Muscle of leg (tissue), 16 donors: ENCODE results near the gene PAX6. TPM values are rescaled to one million over a fixed set of nuclear protein-coding genes. Genes with fewer than 3 reads are reported as not detected.

ENCODE experiments used
- DNase-seq: peaks from one replicate; pipeline ENCODE4 v3.0.0; 2013
- H3K27ac ChIP-seq: one replicate; pipeline ENCODE4 v1.5.1; 2013; ENCODE audit warnings: mild to moderate bottlenecking, low read length, control low read depth
- H3K27me3 ChIP-seq: one replicate; pipeline ENCODE4 v1.6.1; 2013; ENCODE audit warnings: low read length; ENCODE audit not compliant: control insufficient read depth, insufficient read depth
- H3K36me3 ChIP-seq: one replicate; pipeline ENCODE4 v1.6.1; 2013; ENCODE audit warnings: low read length; ENCODE audit not compliant: control insufficient read depth, insufficient read depth
- H3K4me1 ChIP-seq: one replicate; pipeline ENCODE4 v1.6.1; 2013; ENCODE audit warnings: low read length; ENCODE audit not compliant: control insufficient read depth, insufficient read depth
- H3K4me3 ChIP-seq: one replicate; pipeline ENCODE4 v1.5.1; 2013; ENCODE audit warnings: low read length, control low read depth
- H3K9me3 ChIP-seq: replicated peaks from 2 replicates; pipeline ENCODE4 v1.6.1; 2013; ENCODE audit warnings: low read depth, low read length; ENCODE audit not compliant: control insufficient read depth
- WGBS: methylation state at CpG from one replicate; pipeline ENCODE4 v1.1.5; 2013; ENCODE audit warnings: missing lambda C conversion rate; ENCODE audit not compliant: insufficient coverage; 5-methylcytosine and 5-hydroxymethylcytosine counted together
- long read RNA-seq, 11 donors: transcript quantifications; one replicate each; lab custom pipeline, GENCODE V29; 2026
- polyA plus RNA-seq, 8 donors: library from polyadenylated mRNA; unstranded; fragments of 120-200 nt; gene quantifications; one replicate each; pipeline versions ENCODE4 v1.2.1 to v1.2.3, GENCODE V29; 2013; ENCODE audit warnings: inconsistent platforms in 1 of 8, low replicate concordance in 1 of 8; ENCODE audit not compliant: insufficient read length in 8 of 8, insufficient read depth in 1 of 8
- total RNA-seq: library from RNA; stranded (reverse); fragments of 120-200 nt; gene quantifications from one replicate; pipeline ENCODE4 v1.2.4, GENCODE V29; 2013

The PAX6 gene
- total RNA-seq (0.27 TPM), polyA plus RNA-seq (under 1 TPM in 7 of 8 donors, not detected in 1; 0.15 to 0.65 (median 0.36) TPM)
- long read RNA-seq, donor 1 = 0 reads
- long read RNA-seq, donor 2 = 0 reads
- long read RNA-seq, donor 3 = 0 reads
- long read RNA-seq, donor 4 = 0 reads
- long read RNA-seq, donor 5 = 0 reads
- long read RNA-seq, donor 6 = 0 reads
- long read RNA-seq, donor 7 = 0 reads
- long read RNA-seq, donor 8 = 0 reads
- long read RNA-seq, donor 9 = 0 reads
- long read RNA-seq, donor 10 = 0 reads
- long read RNA-seq, donor 11 = 0 reads

GRCh38 chr11:31810779-31811647 is at the start of gene PAX6:
Gene PAX6, minus strand, starts transcription at chr11:31811322. Its CDS starts 4,911 bp downstream, at chr11:31806411.
- Histone ChIP-seq H3K27me3 (peaks cover 100% of the 10 kb centered on the region), H3K27ac (no peak within 1 kb of the TSS), H3K4me3 (peak within 1 kb of the TSS; percentile 27), H3K4me1 (peaks cover 68% of the 10 kb centered on the region), H3K36me3 (no peaks in the 10 kb centered on the region), H3K9me3 (no peaks in the 10 kb centered on the region)
- DNase-seq = peak; percentile 66
- 2% methylated on average over 40 of the region's 49 CpGs for WGBS

GRCh38 chr11:31860391-31860790 is 49.3 kb upstream of the PAX6 start:
- Histone ChIP-seq H3K27ac (no peak overlapping the region), H3K4me1 (no peaks in the 10 kb centered on the region), H3K4me3 (no peak overlapping the region), H3K36me3 (no peaks in the 10 kb centered on the region), H3K9me3 (no peaks in the 10 kb centered on the region), H3K27me3 (peaks cover 8% of the 10 kb centered on the region)
- DNase-seq = no peak

- Histone ChIP-seq H3K4me3 (no peak overlapping the region), H3K36me3 (no peaks in the 10 kb centered on the region), H3K27ac (no peak overlapping the region), H3K27me3 (peaks cover 4% of the 10 kb centered on the region), H3K9me3 (no peaks in the 10 kb centered on the region), H3K4me1 (no peaks in the 10 kb centered on the region)
- DNase-seq = no peak
Measured at GRCh38 chr11:31856248-31856647, 45.1 kb upstream of the PAX6 start.

GRCh38 chr11:31855466-31855865 is 44.3 kb upstream of the PAX6 start:
- WGBS = no CpG with 5 or more reads among the region's 1 CpG
- H3K9me3 ChIP-seq = no peaks in the 10 kb centered on the region
- H3K36me3 ChIP-seq = no peaks in the 10 kb centered on the region
- no peaks in the 10 kb centered on the region for H3K27me3 ChIP-seq
- no peak overlapping the region for H3K4me3 ChIP-seq
- no peak for DNase-seq
- no peaks in the 10 kb centered on the region for H3K4me1 ChIP-seq
- no peak overlapping the region for H3K27ac ChIP-seq

GRCh38 chr11:31850365-31850764 is 39.2 kb upstream of the PAX6 start:
- H3K27me3 ChIP-seq = no peaks in the 10 kb centered on the region
- WGBS = 77% methylated on average over 3 of the region's 4 CpGs

GRCh38 chr11:31847761-31848160 is 36.6 kb upstream of the PAX6 start:
- Histone ChIP-seq H3K9me3 (no peaks in the 10 kb centered on the region), H3K4me3 (no peak overlapping the region), H3K4me1 (no peaks in the 10 kb centered on the region), H3K27ac (no peak overlapping the region), H3K36me3 (no peaks in the 10 kb centered on the region), H3K27me3 (peaks cover 5% of the 10 kb centered on the region)
- DNase-seq = no peak
- WGBS = no CpG with 5 or more reads among the region's 2 CpGs

More at GRCh38 chr11:31850365-31850764, 39.2 kb upstream of the PAX6 start:
- Histone ChIP-seq H3K9me3 (no peaks in the 10 kb centered on the region), H3K36me3 (no peaks in the 10 kb centered on the region), H3K4me1 (no peaks in the 10 kb centered on the region), H3K4me3 (no peak overlapping the region), H3K27ac (no peak overlapping the region)
- DNase-seq = no peak

- H3K4me3 ChIP-seq = no peak overlapping the region
- no peaks in the 10 kb centered on the region for H3K4me1 ChIP-seq
- no peaks in the 10 kb centered on the region for H3K9me3 ChIP-seq
- H3K27ac ChIP-seq = no peak overlapping the region
- DNase-seq = no peak
- no CpG with 5 or more reads among the region's 1 CpG for WGBS
- peaks cover 15% of the 10 kb centered on the region for H3K27me3 ChIP-seq
- no peaks in the 10 kb centered on the region for H3K36me3 ChIP-seq
Measured at GRCh38 chr11:31845331-31845730, 34.2 kb upstream of the PAX6 start.

- no peak overlapping the region for H3K27ac ChIP-seq
- H3K27me3 ChIP-seq = peaks cover 15% of the 10 kb centered on the region
- H3K9me3 ChIP-seq = no peaks in the 10 kb centered on the region
- no peak overlapping the region for H3K4me3 ChIP-seq
- no peaks in the 10 kb centered on the region for H3K4me1 ChIP-seq
- no peak for DNase-seq
- H3K36me3 ChIP-seq = no peaks in the 10 kb centered on the region
- WGBS = no CpG with 5 or more reads among the region's 6 CpGs
Measured at GRCh38 chr11:31844351-31844750, 33.2 kb upstream of the PAX6 start.

- Histone ChIP-seq H3K4me1 (no peaks in the 10 kb centered on the region), H3K4me3 (no peak overlapping the region), H3K36me3 (no peaks in the 10 kb centered on the region), H3K9me3 (no peaks in the 10 kb centered on the region), H3K27ac (no peak overlapping the region), H3K27me3 (peaks cover 19% of the 10 kb centered on the region)
- DNase-seq = no peak
- 76% methylated on average over 3 of the region's 3 CpGs for WGBS
Measured at GRCh38 chr11:31841435-31841834, 30.3 kb upstream of the PAX6 start.

GRCh38 chr11:31834237-31834636 is 23.1 kb upstream of the PAX6 start:
- H3K27me3 ChIP-seq = peaks cover 25% of the 10 kb centered on the region
- 20% methylated on average over 1 of the region's 1 CpG for WGBS
- DNase-seq = no peak
- no peak overlapping the region for H3K4me3 ChIP-seq
- no peaks in the 10 kb centered on the region for H3K36me3 ChIP-seq
- H3K27ac ChIP-seq = no peak overlapping the region
- H3K4me1 ChIP-seq = no peaks in the 10 kb centered on the region
- H3K9me3 ChIP-seq = no peaks in the 10 kb centered on the region
